ENCODE results near the gene SUPV3L1.
"Not testable (repeated sequence)": the region's sequence is repeated elsewhere in the genome, so short reads cannot be mapped to it uniquely, and the experiment has no call there.

SUPV3L1 gene

DNA sequence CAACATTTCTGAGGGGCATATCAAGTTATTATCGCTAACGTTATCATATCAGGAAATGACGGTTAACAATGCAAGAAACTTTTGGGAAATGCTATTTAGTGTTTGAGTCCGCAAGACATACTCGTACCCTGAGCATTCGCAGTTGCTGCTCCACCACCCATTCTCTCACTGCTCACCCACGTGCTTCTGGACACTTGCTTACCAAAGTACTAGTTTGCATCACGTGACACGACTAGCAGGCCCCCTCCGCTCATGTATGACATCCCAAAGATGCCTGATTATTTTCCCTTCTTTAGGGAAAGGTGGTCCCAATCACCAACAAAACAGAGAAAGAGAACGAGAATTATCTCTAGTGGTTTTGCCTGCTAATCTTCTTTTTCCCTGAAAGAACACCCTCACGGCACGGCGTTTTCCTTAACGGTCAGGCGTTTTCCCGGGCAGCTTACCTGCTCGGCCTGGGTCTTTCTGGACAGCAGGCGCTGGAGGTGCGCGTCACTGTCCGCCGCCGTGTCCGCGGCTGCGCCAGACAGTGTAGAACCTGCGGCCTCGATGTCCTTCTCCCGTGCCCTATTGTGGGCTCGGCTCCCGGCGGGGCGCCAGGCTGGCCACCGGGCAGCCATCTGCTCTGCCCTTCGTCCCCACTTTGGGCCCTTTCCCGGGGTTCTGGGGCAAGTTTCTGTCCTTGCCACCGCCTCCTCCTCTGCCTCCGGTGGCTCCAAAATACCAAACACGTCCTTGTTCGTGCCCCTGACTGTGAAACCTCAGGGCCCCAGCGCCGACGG is at the start of gene SUPV3L1:
TSS of gene SUPV3L1 (plus strand) at position 492 of the 782 bp plus-strand sequence. CDS start at position 550, 58 bp downstream.
- peak; percentile 91 for DNase-seq

DNA sequence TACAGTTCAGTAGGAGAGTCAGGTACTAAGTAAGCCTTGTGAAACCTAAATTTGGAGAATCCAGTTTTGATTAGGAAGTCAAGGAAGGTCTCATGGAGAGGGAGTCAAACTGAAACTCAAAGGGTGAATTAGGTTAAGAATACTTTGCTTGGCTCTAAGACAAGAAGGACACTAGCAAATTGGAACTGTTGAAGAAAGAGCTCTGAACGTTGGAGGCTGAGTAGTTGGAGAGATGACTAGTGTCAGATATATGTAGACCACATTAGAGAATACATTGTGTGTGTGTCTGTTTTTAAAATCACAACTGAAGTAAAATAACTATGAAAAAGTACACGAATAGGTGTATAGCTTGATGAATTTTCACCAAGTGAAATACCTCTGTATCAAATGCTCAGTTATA is 49.8 kb upstream of the SUPV3L1 start:
- no peak for DNase-seq

DNA sequence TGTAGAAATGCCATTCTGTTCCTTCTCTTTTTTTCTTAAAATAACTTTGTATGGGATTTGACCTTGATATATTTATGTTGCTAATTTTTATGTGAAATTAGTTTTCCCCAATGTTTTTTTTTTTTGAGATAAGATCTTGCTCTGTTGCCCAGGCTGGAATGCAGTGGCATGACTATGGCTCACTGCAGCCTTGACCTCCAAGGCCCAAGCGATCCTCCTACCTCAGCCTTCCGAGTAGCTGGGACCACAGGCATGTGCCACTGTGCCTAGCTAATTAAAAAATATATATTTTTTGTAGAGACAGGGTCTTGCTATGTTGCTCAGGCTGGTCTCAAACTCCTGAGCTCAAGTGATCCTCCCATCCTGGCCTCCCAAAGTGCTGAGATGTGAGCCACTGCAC is 40.1 kb upstream of the SUPV3L1 start:
- no peak for DNase-seq

DNA sequence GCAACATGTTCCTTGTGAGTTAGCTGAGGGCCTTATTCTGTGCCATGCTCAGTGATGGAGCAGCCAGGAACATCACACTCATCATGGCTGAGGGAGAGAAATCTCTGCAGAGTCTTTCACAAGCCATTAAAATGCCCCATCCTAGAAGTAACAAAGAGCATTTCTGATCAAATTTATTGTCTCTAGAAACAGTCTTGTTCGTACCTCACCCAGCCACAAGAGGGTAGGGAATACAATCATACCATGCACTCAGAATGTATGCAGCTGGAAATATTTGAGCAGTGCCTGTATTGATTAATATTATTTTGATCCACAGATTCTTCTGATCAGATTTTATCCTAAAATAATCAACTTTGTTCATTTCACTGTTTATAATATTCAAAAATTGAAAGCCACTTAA is 38.7 kb upstream of the SUPV3L1 start:
- DNase-seq = no peak

DNA sequence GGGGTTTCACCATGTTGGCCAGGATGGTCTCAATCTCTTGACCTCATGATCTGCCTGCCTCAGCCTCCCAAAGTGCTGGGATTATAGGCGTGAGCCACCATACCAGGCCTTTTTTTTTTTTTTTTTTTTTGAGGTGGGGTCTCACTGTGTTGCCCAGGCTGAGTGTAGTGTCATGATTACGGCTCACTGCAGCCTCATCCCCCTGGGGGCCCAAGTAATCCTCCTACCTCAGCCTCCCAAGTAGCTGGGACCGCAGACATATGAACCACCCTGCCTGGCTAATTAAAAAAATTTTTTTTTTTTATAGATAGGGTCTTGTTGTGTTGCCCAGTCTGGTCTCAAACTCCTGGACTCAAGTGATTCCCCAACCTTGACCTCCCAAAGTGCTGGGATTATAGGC is 38.0 kb upstream of the SUPV3L1 start:
- not testable (repeated sequence) for DNase-seq

DNA sequence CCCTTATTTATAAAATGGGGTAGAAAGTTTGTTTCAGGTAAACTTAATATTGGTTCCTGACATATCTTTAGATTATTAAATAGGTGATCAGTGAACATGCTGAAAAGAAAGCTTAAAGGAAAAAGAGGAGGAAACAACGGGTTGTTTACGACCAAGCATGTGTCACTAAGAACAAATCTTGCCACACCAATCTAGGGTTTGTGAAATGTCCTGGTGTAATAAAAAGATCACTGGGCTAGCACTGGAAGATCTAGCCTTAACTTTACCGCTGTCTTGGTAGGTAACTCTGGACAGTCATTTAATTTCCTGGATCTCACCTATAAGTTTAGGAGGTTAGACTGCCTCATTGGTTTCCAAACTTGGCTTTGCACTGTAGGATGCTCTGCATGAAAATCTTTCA is 37.1 kb upstream of the SUPV3L1 start:
- DNase-seq = no peak

DNA sequence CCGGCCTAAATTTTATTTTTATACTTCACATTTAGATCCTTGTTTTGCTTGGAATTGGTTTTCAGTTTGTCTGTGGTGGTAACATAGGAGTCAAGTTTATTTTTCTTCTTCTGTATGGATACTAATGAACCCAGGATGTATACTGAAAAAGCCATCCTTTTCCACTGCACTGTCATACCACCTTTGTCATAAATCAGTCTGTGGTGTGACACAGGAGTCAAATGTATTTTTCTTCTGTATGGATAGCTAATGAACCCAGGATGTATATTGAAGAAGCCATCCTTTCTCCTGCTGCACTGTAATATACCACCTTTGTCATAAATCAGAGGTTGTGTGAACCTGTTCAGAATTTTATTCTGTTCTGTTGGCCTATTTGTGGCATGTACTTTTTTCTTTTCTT is 34.7 kb upstream of the SUPV3L1 start:
- DNase-seq = no peak

DNA sequence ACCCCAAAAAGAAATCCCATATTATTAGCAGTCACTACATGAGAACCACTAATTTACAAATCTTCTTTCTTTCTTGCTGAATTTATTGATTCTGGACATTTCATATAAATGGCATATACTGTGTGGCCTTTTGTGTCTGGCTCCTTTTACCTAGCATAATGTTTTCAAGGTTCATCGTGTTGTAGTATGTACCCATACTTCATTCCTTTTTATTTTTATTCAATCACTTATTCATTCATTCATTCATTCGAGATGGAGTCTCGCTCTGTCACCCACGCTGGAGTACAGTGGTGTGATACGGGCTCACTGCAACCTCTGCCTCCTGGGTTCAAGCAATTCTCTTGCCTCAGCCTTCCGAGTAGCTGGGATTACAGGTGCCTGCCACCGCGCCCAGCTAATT is 34.2 kb upstream of the SUPV3L1 start:
- DNase-seq = no peak

DNA sequence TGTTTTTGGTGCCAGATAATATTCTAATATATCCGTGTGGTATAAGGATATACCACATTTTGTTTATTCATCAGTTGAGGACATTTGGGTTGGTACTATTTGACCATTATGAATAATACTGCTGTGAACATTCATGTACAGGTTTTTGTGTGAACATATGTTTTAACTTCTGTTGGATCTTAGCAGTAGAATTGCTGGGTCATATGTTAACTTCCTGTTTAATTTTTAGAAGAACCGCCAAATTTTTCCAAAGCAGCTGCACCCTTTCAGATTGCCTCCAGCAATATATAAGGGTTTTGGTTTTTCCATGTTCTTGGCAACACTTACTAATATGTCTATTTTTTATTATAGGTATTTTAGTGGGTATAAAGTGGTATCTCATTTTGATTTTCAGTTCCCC is 33.3 kb upstream of the SUPV3L1 start:
- DNase-seq = no peak

DNA sequence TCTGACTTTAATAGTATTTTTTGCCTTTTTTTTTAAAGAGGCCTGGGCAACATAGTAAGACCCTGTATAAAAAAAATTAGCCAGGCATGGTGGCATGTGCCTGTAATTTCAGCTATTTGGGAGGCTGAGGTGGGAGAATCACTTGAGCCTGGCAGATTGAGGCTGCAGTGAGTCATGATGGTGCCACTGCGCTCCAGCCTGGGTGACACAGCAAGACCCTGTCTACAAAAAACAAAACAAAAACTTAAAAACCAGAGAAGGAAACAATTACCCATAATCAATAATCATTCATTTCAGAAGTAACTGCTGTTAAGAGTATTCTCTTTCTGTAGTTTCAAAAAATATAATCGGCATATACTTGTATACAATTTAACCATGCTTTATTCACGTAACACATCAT is 28.1 kb upstream of the SUPV3L1 start:
- DNase-seq = no peak

DNA sequence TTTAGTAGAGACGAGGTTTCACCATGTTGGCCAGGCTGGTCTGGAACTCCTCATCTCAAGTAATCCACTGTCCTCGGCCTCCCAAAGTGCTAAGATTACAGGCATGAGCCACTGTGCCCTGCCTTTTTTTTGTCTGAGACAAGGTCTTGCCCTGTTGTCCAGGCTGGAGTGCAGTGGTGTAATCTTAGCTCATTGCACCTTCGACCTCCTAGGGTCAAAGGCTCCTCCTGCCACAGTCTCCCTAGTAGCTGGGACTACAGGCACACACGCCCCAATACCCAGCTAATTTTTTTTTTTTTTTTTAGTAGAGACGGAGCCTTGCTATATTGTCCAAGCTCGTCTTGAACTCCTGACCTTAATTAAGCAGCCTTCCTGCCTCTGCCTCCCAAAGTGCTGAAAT is 26.8 kb upstream of the SUPV3L1 start:
- no peak for DNase-seq

DNA sequence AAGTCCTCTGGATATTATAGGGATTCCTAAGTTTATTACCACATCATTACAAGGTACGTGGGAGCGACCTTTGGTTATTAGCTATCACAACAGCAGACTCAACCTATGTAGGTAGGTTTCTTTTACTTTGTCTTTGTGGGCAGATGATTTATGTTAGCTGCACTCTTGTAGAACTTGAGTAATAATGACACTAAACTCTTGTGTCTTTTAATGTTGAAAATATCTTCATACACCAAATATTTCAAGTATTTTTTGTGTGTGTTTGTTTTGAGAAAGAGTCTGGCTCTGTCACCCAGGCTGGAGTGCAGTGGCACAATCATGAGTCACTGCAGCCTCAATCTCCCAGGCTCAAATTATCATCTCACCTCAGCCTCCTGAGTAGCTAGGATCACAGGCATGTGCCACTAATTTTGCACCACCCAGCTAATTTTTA is 19.2 kb upstream of the SUPV3L1 start:
- no peak for DNase-seq

DNA sequence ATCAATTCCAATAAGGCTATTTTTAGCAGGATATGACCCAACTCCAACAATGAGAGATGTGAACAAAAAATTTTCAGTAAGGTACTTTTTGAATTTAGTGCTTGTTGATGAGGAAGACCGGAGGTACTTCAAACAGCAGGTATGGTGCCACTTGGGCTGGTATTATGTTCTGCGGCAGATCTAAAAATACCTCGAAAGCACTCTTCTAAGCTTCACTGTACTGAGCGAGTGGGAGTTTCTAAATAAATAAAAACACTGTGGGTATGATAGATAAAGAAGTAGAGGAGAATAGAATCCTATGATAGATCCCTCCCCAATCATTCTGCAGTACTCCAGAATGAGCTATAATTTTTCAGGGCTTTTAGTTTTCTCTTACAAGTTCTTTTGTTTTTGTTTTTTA is 11.5 kb upstream of the SUPV3L1 start:
- no peak for DNase-seq

DNA sequence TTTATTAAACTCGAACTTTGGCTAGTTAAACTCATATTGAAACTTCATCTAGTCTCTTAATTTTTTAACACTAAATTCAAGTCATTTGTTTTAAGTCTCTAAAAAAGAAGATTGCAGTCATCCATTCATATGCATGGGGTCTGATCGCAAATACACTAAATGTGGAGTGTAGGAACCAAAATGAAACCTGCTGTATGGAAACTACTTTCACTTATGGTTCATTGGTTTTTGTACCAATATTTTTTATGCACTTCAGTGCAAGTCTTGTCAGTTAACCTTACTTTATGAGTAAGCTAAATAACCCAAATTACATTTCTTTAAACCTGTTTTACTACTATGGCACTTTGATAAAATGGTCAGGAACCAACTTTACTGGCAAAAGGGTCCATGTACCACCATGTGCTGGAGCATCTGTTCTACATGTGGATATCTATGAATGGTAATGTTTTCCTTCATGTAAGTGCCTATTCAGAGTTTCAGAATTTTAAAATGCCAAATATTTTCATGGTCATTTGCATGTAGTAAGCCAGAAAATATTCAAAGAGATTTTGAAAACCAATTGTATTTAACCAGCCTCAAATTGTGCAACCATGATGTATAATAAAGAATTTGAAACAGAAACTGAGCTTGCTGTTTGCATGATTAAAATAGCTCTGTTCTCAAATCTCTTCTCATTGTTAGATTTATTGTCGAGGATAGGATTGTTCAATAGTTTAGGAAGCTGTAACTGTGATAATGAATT is 7.6 kb upstream of the SUPV3L1 start:
- no peak for DNase-seq

DNA sequence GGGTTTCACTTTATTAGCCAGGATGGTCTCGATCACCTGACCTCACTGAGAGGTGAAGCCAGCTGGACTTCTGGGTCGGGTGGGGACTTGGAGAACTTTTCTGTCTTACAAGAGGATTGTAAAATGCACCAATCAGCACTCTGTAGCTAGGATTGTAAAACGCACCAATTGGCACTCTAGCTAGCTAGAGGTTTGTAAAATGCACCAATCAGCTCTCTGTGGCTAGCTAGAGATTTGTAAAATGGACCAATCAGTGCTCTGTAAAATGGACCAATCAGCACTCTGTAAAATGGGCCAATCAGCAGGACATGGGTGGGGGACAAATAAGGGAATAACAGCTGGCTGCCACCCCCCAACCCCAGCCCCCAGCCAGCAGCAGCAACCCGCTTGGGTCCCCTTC is 4.7 kb upstream of the SUPV3L1 start:
- not testable (repeated sequence) for DNase-seq

DNA sequence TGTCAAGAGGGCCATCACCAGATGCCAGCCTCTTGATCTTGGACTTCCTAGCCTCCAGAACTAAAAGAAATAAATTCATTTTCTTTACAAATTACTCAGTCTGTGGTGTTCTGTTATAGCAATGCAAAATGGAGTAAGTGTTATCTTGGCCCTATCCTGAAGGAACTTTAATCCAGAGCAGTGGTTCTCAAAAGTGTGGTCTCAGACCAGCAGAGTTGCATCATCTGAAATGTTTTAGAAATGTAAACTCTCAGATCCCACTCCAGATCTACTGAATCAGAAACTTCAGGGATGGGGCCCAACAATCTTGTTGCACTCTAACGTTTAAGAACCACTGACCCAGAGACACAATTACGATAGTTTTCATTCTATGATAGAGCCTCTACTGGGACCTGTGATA is 3.2 kb upstream of the SUPV3L1 start:
- no peak for DNase-seq

DNA sequence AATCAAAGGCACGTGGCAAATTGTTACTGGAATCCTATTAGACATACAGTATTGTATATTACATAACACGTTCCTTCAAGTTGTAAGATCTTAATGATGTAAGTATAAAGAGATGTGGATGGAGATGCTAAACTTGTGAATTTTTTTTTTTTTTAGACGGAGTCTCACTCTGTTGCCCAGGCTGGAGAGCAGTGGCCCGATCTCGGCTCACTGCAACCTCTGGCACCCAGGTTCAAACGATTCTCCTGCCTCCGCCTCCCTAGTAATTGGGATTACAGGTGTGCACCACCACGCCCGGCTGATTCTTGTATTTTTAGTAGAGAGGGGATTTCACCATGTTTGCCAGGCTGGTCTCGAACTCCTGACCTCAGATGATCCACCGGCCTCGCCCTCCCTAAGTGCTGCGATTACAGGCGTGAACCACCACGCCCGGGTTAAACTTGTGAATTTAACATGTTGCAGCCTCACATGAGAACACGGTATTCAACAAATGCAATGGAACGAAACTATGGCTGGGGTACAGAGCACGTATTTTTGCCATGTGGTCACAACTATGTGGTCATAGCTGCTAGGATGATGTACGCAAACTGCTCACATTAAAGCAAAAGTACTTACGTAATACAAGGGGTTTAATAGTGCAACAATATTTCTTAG is 818 bp upstream of the SUPV3L1 start:
- DNase-seq = no peak

DNA sequence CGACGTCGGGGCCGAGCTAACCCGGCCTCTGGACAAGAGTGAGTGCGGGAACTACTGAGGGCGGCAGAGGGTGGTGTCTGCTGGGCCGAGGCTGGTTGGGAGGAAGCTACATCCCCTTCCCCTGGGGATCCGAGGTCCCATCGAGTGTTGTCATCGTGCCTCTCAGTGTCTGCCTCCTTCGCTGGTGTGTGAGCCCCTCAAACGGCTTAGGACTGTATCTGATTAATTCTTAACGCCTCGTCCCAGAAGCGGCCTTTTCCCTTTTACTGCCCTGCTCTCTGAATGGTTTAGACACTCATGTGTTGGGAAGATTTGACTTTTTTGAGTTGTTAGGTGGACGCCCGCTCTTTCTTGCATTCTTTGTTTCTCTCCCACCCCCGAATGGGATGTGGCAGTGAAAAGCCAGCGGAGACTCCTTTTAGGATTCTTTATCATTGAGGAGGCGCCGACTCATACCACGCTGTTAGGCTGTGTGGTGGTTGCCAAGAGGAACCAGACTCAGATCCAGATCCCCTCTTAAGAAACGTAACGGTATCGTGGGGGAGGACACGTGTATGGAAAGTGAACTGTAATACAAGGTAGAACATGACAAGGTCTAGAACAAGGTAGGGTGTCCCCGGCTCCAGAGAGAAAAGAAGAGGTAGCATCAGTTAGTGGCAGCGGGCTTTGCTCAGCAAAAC is 631 bp downstream of the SUPV3L1 start:
- peak; percentile 20 for DNase-seq

DNA sequence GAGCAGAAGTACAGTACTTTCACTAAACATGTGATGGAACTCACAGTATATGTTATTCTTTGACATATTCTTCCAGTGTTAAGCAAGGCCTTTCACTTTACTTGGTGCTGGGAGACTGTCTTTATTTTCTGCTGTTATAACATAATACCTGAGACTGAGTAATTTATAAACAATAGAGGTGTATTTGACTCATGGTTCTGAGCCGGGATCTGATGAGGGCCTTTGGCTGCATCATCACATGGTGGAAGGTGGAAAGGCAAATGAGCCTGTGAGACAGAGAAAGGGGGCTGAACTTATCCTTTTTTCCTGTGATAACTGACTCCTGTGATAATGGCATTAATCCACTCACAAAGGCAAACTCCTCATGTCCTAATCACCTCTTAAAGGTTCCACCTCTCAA is 1.4 kb downstream of the SUPV3L1 start:
- no peak for DNase-seq

DNA sequence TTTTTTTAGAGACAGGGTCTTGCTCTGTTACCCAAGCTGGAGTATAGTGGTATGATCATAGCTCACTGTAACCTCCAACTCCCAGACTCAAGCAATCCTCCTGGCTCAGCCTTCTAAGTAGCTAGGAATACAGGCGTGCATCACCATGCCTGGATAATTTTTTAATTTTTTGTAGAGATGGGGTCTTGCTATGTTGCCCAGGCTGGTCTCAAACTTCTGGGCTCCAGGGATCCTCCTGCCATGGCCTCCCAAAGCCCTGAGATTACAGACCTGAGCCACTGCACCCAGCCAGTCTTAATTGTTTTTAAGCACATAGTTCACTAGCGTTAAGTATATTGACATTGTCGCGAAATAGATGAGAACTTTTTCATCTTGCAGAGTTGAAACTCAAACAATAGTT is 2.0 kb downstream of the SUPV3L1 start:
- DNase-seq = no peak

DNA sequence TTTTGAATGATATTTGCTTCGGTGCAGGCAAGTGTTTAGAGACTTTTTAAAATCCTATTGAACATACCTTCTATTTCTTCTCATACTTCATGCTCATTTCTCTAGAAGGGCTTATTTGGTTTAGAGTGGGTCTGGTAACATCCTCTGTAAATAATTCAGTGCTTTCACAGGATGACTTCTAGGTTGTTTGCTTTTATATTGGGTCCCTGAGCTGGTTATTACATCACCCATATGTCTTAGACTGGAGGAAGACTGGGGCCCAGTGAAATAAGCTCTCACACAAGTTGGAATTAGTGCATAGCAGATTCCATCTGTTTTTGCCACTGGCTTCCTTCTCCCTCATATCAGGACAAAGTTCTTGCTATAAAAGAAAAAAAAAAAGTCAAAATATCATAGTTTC is 6.5 kb downstream of the SUPV3L1 start:
- DNase-seq = no peak

DNA sequence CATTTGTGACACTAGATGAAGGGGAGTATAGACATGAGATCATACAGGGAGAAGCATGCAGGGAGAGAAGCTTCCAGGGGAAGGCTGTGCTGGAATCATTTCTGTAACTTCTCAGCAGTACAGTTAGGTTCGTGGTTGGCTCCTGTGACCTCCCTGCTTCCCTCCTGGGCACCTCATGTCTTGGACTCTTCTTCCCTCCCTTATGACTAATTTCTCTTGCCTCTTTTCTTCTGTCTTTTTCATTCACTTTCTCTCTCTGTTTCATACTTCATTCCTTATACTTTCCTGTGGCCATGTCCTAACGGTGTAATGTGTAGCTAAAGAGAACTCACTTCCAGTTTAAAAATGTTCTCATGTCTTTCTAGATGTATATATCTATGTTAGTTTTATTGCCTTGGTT is 21.0 kb downstream of the SUPV3L1 start:
- DNase-seq = no peak

DNA sequence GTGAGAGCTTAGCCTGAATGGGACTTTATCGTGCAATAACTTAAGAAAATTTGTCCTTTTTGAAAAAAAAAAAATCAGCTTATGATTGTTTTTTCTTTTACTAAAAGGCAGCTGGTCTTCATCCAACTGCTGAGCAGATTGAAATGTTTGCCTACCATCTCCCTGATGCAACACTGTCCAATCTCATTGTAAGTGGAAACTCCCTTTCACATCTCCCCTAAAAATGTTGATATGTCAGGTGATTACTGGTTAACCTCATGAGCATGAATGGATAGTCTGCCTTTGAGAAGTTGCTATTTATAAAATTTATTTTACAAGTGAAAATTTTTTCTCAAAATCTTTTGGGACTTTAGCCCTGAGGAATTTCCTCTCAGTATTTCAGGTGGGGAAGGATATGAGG is 22.3 kb downstream of the SUPV3L1 start:
- DNase-seq = peak; percentile 33
